GM23338 (cell line): ENCODE measurements around the gene KLHL4. TPM values are rescaled to one million over a fixed set of nuclear protein-coding genes. Genes with fewer than 3 reads are reported as not detected.

Experiments used
- ATAC-seq: fragments of 200-7000 bp; cut with Tn5 transposase; 3 replicates; pipeline ENCODE4 v1.9.1; 2020
- DNase-seq: peaks from one replicate; pipeline ENCODE4 v3.0.0-alpha.2; 2015; ENCODE audit warnings: low spot score
- H2AFZ ChIP-seq: fragments of 200-600 bp; sonication (generic); 2 replicates; pipeline ENCODE4 v1.8.0; 2016; ENCODE audit warnings: antibody characterized with exemption, mild to moderate bottlenecking, moderate library complexity
- H3F3A ChIP-seq: fragments of 200-600 bp; sonication (generic); replicated peaks from 2 replicates; pipeline ENCODE4 v1.8.0; 2017; ENCODE audit warnings: antibody characterized with exemption, mixed run types, low read depth
- H3K27ac ChIP-seq: fragments of 200-600 bp; sonication (generic); 2 replicates; pipeline ENCODE4 v1.6.1; 2016; ENCODE audit warnings: low read depth
- H3K27me3 ChIP-seq: fragments of 200-600 bp; sonication (generic); 2 replicates; pipeline ENCODE4 v1.8.0; 2016; ENCODE audit warnings: mild to moderate bottlenecking, mixed run types, moderate library complexity; ENCODE audit not compliant: insufficient read depth
- H3K36me3 ChIP-seq: fragments of 200-600 bp; sonication (generic); 2 replicates; pipeline ENCODE4 v1.8.0; 2016; ENCODE audit warnings: mild to moderate bottlenecking; ENCODE audit not compliant: insufficient read depth
- H3K4me1 ChIP-seq: fragments of 200-600 bp; sonication (generic); 2 replicates; pipeline ENCODE4 v1.8.0; 2016; ENCODE audit warnings: mild to moderate bottlenecking, moderate library complexity; ENCODE audit not compliant: insufficient read depth
- H3K4me2 ChIP-seq: fragments of 200-600 bp; sonication (generic); 2 replicates; pipeline ENCODE4 v1.7.1; 2017; ENCODE audit warnings: mixed run types
- H3K4me3 ChIP-seq: fragments of 200-600 bp; sonication (generic); 2 replicates; pipeline ENCODE4 v1.6.1; 2016; ENCODE audit warnings: mixed run types
- H3K79me2 ChIP-seq: fragments of 200-600 bp; sonication (generic); replicated peaks from 2 replicates; pipeline ENCODE4 v1.8.0; 2017; ENCODE audit warnings: mild to moderate bottlenecking; ENCODE audit not compliant: insufficient read depth
- H3K9me2 ChIP-seq: fragments of 200-600 bp; sonication (generic); 2 replicates; pipeline ENCODE4 v1.8.0; 2017; ENCODE audit not compliant: insufficient read depth
- H4K20me1 ChIP-seq: fragments of 200-600 bp; sonication (generic); replicated peaks from 2 replicates; pipeline ENCODE4 v1.8.0; 2017; ENCODE audit warnings: mild to moderate bottlenecking; ENCODE audit not compliant: insufficient read depth
- H3K27ac Mint-ChIP-seq: 2 replicates; pipeline ENCODE4 v1.8.0; 2020; ENCODE audit warnings: inconsistent platforms, mild to moderate bottlenecking, moderate library complexity, mixed read lengths
- H3K27me3 Mint-ChIP-seq: 3 replicates; pipeline ENCODE4 v1.8.0; 2022; ENCODE audit warnings: low read depth, mild to moderate bottlenecking, moderate library complexity, mixed read lengths, inconsistent platforms; ENCODE audit not compliant: insufficient read depth, poor library complexity
- H3K36me3 Mint-ChIP-seq: 3 replicates; pipeline ENCODE4 v1.8.0; 2021; ENCODE audit warnings: low read depth, mild to moderate bottlenecking, inconsistent platforms, moderate library complexity, mixed read lengths
- H3K4me1 Mint-ChIP-seq: 3 replicates; pipeline ENCODE4 v1.8.0; 2020; ENCODE audit warnings: mild to moderate bottlenecking, inconsistent platforms, mixed read lengths
- H3K4me3 Mint-ChIP-seq: 3 replicates; pipeline ENCODE4 v1.8.0; 2021; ENCODE audit warnings: moderate library complexity, mild to moderate bottlenecking, inconsistent platforms, mixed read lengths
- H3K9me3 Mint-ChIP-seq: 3 replicates; pipeline ENCODE4 v1.8.0; 2020; ENCODE audit warnings: moderate library complexity, mild to moderate bottlenecking, inconsistent platforms, mixed read lengths
- CREB1 ChIP-seq: fragments of 250-450 bp; sonication (Bioruptor Pico); IDR thresholded peaks from 2 replicates; pipeline ENCODE4 v1.5.0; 2020; ENCODE audit warnings: low read depth, mild to moderate bottlenecking, moderate library complexity
- CTCF ChIP-seq, 2 experiments: fragments of 200-600 bp in 1 of 2; sonication (generic) in 1 of 2; conservative IDR thresholded peaks; 2 replicates each; pipeline versions ENCODE4 v1.5.1 to v1.6.1; 2016 to 2017; ENCODE audit warnings: antibody characterized with exemption in 2 of 2, low read depth in 2 of 2, mild to moderate bottlenecking in 2 of 2, moderate library complexity in 1 of 2
- EZH2phosphoT487 ChIP-seq: fragments of 200-600 bp; sonication (generic); IDR thresholded peaks from one replicate; pipeline ENCODE4 v1.8.1; 2018; ENCODE audit warnings: antibody characterized with exemption; ENCODE audit not compliant: unreplicated experiment
- JUNB ChIP-seq: IDR thresholded peaks from one replicate; pipeline ENCODE4 v1.6.1; 2016; ENCODE audit warnings: antibody characterized with exemption; ENCODE audit not compliant: unreplicated experiment
- STAT1 ChIP-seq: IDR thresholded peaks from one replicate; pipeline ENCODE4 v1.6.1; 2016; ENCODE audit warnings: antibody characterized with exemption; ENCODE audit not compliant: unreplicated experiment
- ZNF462 ChIP-seq: fragments of 250-450 bp; sonication (Bioruptor Pico); IDR thresholded peaks from 2 replicates; pipeline ENCODE4 v1.5.0; 2020; ENCODE audit warnings: mild to moderate bottlenecking, moderate library complexity
- polyA plus RNA-seq: library from polyadenylated mRNA; unstranded; fragments of >200 nt; fragmentation: Nextera tagmentation; extraction: Ambion mirVana; gene quantifications from 2 replicates; pipeline ENCODE4 v1.2.1, GENCODE V29; 2016
- total RNA-seq: library from RNA; depleted of rRNA; stranded (reverse); fragments of >200 nt; shearing (Covaris generic); gene quantifications from 2 replicates; pipeline ENCODE4 v1.2.3, GENCODE V29; 2014

The KLHL4 gene
- total and polyA plus RNA-seq, 2 experiments from 2014 or later: 1.8 to 6.2 TPM

GRCh38 chrX:87572901-87573300 is 55.3 kb downstream of the KLHL4 start:
- H3K27ac ChIP-seq: no peak overlapping the region
- Mint-ChIP-seq H3K27ac (no peak overlapping the region), H3K4me1 (no peaks in the 10 kb centered on the region)

GRCh38 chrX:87578978-87579377 is 61.4 kb downstream of the KLHL4 start:
- Histone ChIP-seq H3K36me3 (no peaks in the 10 kb centered on the region), H4K20me1 (no peaks in the 10 kb centered on the region), H3K4me2 (no peak overlapping the region), H3F3A (no peaks in the 10 kb centered on the region), H3K27ac (no peak overlapping the region), H3K79me2 (no peaks in the 10 kb centered on the region), H3K4me3 (no peak overlapping the region), H3K9me2 (no peaks in the 10 kb centered on the region), H3K27me3 (no peaks in the 10 kb centered on the region), H3K4me1 (peaks cover 3% of the 10 kb centered on the region; the same call in 1 of the 2 replicates), H2AFZ (no peak overlapping the region)
- DNase-seq (peak; percentile 27), ATAC-seq (peak; percentile 42; the same call in 1 of the 3 replicates)
- Mint-ChIP-seq H3K9me3 (peaks cover 6% of the 10 kb centered on the region; the same call in 2 of the 3 replicates), H3K27me3 (no peaks in the 10 kb centered on the region), H3K4me1 (peaks cover 6% of the 10 kb centered on the region; the same call in 2 of the 3 replicates), H3K27ac (no peak overlapping the region), H3K36me3 (peaks cover 26% of the 10 kb centered on the region; the same call in 2 of the 3 replicates), H3K4me3 (no peak overlapping the region)
- no peak for TF ChIP-seq STAT1
- TF ChIP-seq CREB1: no peak
- TF ChIP-seq CTCF (conservative IDR thresholded peaks at IDR 0.05; ENCODE audit: low read depth in 2 of 2): peak; percentile 38 to 46
- TF ChIP-seq JUNB: no peak
- TF ChIP-seq EZH2phosphoT487: no peak
- no peak for TF ChIP-seq ZNF462 (CRISPR knock-in tag)

More at GRCh38 chrX:87572901-87573300, 55.3 kb downstream of the KLHL4 start:
- H3K4me3 Mint-ChIP-seq: no peak overlapping the region
- no peaks in the 10 kb centered on the region for H3K36me3 Mint-ChIP-seq
- ATAC-seq (no peak), DNase-seq (no peak)
- no peaks in the 10 kb centered on the region for H3K9me2 ChIP-seq
- no peaks in the 10 kb centered on the region for H3K27me3 ChIP-seq
- no peak for TF ChIP-seq EZH2phosphoT487
- no peaks in the 10 kb centered on the region for H3K36me3 ChIP-seq
- no peak overlapping the region for H2AFZ ChIP-seq
- no peaks in the 10 kb centered on the region for H3K4me1 ChIP-seq
- H3F3A ChIP-seq: no peaks in the 10 kb centered on the region
- no peaks in the 10 kb centered on the region for H3K27me3 Mint-ChIP-seq
- no peaks in the 10 kb centered on the region for H4K20me1 ChIP-seq
- no peak overlapping the region for H3K4me2 ChIP-seq
- no peak overlapping the region for H3K4me3 ChIP-seq
- no peaks in the 10 kb centered on the region for H3K79me2 ChIP-seq
- no peaks in the 10 kb centered on the region for H3K9me3 Mint-ChIP-seq
